Activated CD4-positive, CD25-positive, alpha-beta regulatory T cell (primary cell): ENCODE measurements around the gene NCKAP5.

Source experiments
- DNase-seq, 4 experiments: peaks; one replicate each; lab custom pipeline; 2025; lab: John Stamatoyannopoulos, UW

Gene NCKAP5

GRCh38 chr2:132627536-132627935 lies 940.7 kb downstream of the NCKAP5 start:
- DNase-seq, result no peak

DNA sequence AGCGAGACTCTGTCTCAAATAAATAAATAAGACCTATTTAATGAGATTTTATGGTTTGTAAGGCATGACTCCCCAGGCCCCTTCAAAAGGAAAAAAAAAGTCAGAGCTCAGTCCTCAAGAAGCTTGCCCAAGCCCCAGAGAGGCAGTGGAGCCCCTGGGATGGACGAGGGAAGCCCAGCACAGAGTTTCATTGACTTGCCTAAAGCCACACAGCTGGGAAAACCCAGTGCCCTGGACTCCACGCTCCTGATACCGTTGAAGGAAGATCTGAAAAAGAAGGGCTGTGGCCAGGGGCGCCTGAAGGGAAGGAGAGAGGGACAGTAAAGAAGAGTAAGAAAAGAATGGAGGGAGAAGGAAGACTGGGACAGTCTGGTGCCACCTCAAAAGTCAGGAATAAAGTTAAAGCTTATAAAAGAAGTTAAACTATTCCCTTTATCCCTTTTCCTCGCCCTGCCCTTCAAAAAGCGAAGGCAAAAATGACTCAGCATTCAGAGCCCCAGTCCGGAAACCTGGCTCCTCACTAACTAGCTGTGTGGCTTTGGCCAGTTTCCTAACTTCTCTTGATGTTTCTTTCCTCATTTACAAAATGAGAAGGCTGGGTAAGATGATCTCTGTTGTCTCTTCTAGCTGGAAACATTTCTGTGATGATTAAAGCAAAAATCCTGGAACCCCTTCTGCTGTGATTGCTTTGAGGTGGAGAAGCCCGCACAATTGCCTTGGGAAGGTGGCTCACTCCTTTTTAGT lies 945.0 kb downstream of the NCKAP5 start:
- no peak for DNase-seq
